GM12878 (cell line): ENCODE measurements around the gene ZNF30. TPM values are rescaled to one million over a fixed set of nuclear protein-coding genes. Genes with fewer than 3 reads are reported as not detected.

Experiments
- BACH1 ChIP-seq: fragments of 450-650 bp; IDR thresholded peaks from 2 replicates; pipeline ENCODE4 v1.6.1; 2017; ENCODE audit warnings: mild to moderate bottlenecking, borderline replicate concordance
- HDAC2 ChIP-seq: fragments of 200-600 bp; sonication (generic); IDR thresholded peaks from 2 replicates; pipeline ENCODE4 v1.6.1; 2017
- MYB ChIP-seq: fragments of 150-350 bp; IDR thresholded peaks from 2 replicates; pipeline ENCODE4 v1.6.1; 2014; ENCODE audit warnings: mild to moderate bottlenecking, low read depth, low read length, borderline replicate concordance
- TCF7 ChIP-seq: IDR thresholded peaks from 2 replicates; pipeline ENCODE4 v1.6.1; 2014; ENCODE audit warnings: antibody characterized with exemption, borderline replicate concordance
- USF1 ChIP-seq: IDR thresholded peaks from 2 replicates; pipeline ENCODE4 v1.6.1; 2011; ENCODE audit warnings: borderline replicate concordance, low read depth, mild to moderate bottlenecking, moderate library complexity, mixed read lengths, low read length; ENCODE audit not compliant: insufficient read depth; ENCODE audit errors: extremely low read length
- polyA plus RNA-seq, 11 experiments: library from polyadenylated mRNA; depleted of rRNA in 4 of 11; unstranded in 6 of 11; stranded (reverse) in 5 of 11; fragments of >200 nt; fragmentation: Nextera tagmentation in 4 of 11; fragmentation: Illumina TruSeq in 1 of 11; extraction: Ambion mirVana in 4 of 11; extraction: Trizol in 1 of 11; gene quantifications; 1 replicate in 1 of 11; 2 replicates in 10 of 11; pipeline versions ENCODE4 v1.2.1 to v1.2.3, GENCODE V29; 2011 to 2016; ENCODE audit warnings: inconsistent platforms in 2 of 11, missing spikeins in 2 of 11, low read depth in 1 of 11
- total RNA-seq, 4 experiments: library from RNA; depleted of rRNA in 3 of 4; stranded (reverse); fragments of >200 nt in 3 of 4; fragmentation: Illumina TruSeq in 1 of 4; extraction: Trizol in 1 of 4; gene quantifications; 2 replicates each; pipeline versions ENCODE4 v1.2.1 to v1.2.3, GENCODE V29; 2013 to 2021
- TF ChIP-seq, protein P1 (sequence below): IDR thresholded peaks from 2 replicates; pipeline ENCODE4 v1.6.1; 2012; ENCODE audit warnings: mild to moderate bottlenecking, low read depth, low read length
- TF ChIP-seq, protein P2 (sequence below): fragments of 450-650 bp; IDR thresholded peaks from 2 replicates; pipeline ENCODE4 v1.6.1; 2017; ENCODE audit warnings: mild to moderate bottlenecking, moderate library complexity
- TF ChIP-seq, protein P3 (sequence below): fragments of 450-650 bp; conservative IDR thresholded peaks from 2 replicates; pipeline ENCODE4 v1.6.1; 2017; ENCODE audit warnings: mild to moderate bottlenecking, moderate library complexity

ZNF30 gene
- total and polyA plus RNA-seq, 10 of the 15 experiments (the other 5 are each of a cell fraction or from before 2014, with no cell fraction given) = 0.85 to 2.3 (median 1.3) TPM

- TF ChIP-seq, protein P1, sequence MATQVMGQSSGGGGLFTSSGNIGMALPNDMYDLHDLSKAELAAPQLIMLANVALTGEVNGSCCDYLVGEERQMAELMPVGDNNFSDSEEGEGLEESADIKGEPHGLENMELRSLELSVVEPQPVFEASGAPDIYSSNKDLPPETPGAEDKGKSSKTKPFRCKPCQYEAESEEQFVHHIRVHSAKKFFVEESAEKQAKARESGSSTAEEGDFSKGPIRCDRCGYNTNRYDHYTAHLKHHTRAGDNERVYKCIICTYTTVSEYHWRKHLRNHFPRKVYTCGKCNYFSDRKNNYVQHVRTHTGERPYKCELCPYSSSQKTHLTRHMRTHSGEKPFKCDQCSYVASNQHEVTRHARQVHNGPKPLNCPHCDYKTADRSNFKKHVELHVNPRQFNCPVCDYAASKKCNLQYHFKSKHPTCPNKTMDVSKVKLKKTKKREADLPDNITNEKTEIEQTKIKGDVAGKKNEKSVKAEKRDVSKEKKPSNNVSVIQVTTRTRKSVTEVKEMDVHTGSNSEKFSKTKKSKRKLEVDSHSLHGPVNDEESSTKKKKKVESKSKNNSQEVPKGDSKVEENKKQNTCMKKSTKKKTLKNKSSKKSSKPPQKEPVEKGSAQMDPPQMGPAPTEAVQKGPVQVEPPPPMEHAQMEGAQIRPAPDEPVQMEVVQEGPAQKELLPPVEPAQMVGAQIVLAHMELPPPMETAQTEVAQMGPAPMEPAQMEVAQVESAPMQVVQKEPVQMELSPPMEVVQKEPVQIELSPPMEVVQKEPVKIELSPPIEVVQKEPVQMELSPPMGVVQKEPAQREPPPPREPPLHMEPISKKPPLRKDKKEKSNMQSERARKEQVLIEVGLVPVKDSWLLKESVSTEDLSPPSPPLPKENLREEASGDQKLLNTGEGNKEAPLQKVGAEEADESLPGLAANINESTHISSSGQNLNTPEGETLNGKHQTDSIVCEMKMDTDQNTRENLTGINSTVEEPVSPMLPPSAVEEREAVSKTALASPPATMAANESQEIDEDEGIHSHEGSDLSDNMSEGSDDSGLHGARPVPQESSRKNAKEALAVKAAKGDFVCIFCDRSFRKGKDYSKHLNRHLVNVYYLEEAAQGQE = no peak
- TF ChIP-seq BACH1 (no peak), USF1 (no peak), MYB (no peak), TCF7 (no peak), HDAC2 (no peak)
- TF ChIP-seq, protein P2, sequence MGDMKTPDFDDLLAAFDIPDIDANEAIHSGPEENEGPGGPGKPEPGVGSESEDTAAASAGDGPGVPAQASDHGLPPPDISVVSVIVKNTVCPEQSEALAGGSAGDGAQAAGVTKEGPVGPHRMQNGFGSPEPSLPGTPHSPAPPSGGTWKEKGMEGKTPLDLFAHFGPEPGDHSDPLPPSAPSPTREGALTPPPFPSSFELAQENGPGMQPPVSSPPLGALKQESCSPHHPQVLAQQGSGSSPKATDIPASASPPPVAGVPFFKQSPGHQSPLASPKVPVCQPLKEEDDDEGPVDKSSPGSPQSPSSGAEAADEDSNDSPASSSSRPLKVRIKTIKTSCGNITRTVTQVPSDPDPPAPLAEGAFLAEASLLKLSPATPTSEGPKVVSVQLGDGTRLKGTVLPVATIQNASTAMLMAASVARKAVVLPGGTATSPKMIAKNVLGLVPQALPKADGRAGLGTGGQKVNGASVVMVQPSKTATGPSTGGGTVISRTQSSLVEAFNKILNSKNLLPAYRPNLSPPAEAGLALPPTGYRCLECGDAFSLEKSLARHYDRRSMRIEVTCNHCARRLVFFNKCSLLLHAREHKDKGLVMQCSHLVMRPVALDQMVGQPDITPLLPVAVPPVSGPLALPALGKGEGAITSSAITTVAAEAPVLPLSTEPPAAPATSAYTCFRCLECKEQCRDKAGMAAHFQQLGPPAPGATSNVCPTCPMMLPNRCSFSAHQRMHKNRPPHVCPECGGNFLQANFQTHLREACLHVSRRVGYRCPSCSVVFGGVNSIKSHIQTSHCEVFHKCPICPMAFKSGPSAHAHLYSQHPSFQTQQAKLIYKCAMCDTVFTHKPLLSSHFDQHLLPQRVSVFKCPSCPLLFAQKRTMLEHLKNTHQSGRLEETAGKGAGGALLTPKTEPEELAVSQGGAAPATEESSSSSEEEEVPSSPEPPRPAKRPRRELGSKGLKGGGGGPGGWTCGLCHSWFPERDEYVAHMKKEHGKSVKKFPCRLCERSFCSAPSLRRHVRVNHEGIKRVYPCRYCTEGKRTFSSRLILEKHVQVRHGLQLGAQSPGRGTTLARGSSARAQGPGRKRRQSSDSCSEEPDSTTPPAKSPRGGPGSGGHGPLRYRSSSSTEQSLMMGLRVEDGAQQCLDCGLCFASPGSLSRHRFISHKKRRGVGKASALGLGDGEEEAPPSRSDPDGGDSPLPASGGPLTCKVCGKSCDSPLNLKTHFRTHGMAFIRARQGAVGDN = no peak
- TF ChIP-seq, protein P3, sequence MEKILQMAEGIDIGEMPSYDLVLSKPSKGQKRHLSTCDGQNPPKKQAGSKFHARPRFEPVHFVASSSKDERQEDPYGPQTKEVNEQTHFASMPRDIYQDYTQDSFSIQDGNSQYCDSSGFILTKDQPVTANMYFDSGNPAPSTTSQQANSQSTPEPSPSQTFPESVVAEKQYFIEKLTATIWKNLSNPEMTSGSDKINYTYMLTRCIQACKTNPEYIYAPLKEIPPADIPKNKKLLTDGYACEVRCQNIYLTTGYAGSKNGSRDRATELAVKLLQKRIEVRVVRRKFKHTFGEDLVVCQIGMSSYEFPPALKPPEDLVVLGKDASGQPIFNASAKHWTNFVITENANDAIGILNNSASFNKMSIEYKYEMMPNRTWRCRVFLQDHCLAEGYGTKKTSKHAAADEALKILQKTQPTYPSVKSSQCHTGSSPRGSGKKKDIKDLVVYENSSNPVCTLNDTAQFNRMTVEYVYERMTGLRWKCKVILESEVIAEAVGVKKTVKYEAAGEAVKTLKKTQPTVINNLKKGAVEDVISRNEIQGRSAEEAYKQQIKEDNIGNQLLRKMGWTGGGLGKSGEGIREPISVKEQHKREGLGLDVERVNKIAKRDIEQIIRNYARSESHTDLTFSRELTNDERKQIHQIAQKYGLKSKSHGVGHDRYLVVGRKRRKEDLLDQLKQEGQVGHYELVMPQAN = no peak
- TF ChIP-seq, all 136 proteins: peak for 0
Observed at GRCh38 chr19:34936184-34936583, 9.5 kb downstream of the ZNF30 start (continued).
